Measurements from ENCODE around the gene AAK1.
A peak's percentile ranks its signal among the peaks of the same experiment; 100 is the strongest.
"Not testable (repeated sequence)": the region's sequence is repeated elsewhere in the genome, so short reads cannot be mapped to it uniquely, and the experiment has no call there.

Gene AAK1

GRCh38 chr2:69643602-69644505, at the start of gene AAK1:
Gene AAK1 (minus strand): TSS chr2:69643739. CDS start chr2:69643040, 699 bp downstream.
- peak; percentile 96 for DNase-seq

GRCh38 chr2:69692424-69692823, 48.9 kb upstream of the AAK1 start:
- DNase-seq: no peak

- no peak for DNase-seq
Observed at GRCh38 chr2:69689969-69690368, 46.4 kb upstream of the AAK1 start.

- no peak for DNase-seq
Observed at GRCh38 chr2:69689466-69689865, 45.9 kb upstream of the AAK1 start.

- DNase-seq: no peak
Observed at GRCh38 chr2:69687971-69688611, 44.6 kb upstream of the AAK1 start.

GRCh38 chr2:69686813-69687212, 43.3 kb upstream of the AAK1 start:
- DNase-seq: no peak

GRCh38 chr2:69685321-69686048, 41.9 kb upstream of the AAK1 start:
- DNase-seq: no peak

GRCh38 chr2:69683170-69683971, 39.8 kb upstream of the AAK1 start:
- no peak for DNase-seq

GRCh38 chr2:69682525-69682924, 39.0 kb upstream of the AAK1 start:
- no peak for DNase-seq

- DNase-seq: no peak
Observed at GRCh38 chr2:69680001-69680675, 36.6 kb upstream of the AAK1 start.

GRCh38 chr2:69677914-69678313, 34.4 kb upstream of the AAK1 start:
- DNase-seq: no peak

- DNase-seq: no peak
Observed at GRCh38 chr2:69676146-69676545, 32.6 kb upstream of the AAK1 start.

- no peak for DNase-seq
Observed at GRCh38 chr2:69674316-69674670, 30.8 kb upstream of the AAK1 start.

GRCh38 chr2:69673098-69673497, 29.6 kb upstream of the AAK1 start:
- DNase-seq: not testable (repeated sequence)

- DNase-seq: no peak
Observed at GRCh38 chr2:69669666-69670065, 26.1 kb upstream of the AAK1 start.

- DNase-seq: no peak
Observed at GRCh38 chr2:69668598-69668997, 25.1 kb upstream of the AAK1 start.

GRCh38 chr2:69667805-69668382, 24.4 kb upstream of the AAK1 start:
- DNase-seq: no peak

GRCh38 chr2:69665152-69665551, 21.6 kb upstream of the AAK1 start:
- no peak for DNase-seq

- no peak for DNase-seq
Observed at GRCh38 chr2:69663860-69664259, 20.3 kb upstream of the AAK1 start.

- not testable (repeated sequence) for DNase-seq
Observed at GRCh38 chr2:69662547-69662946, 19.0 kb upstream of the AAK1 start.

GRCh38 chr2:69660637-69661036, 17.1 kb upstream of the AAK1 start:
- DNase-seq: no peak

Data from left hindlimb (tissue), 1 donor.